22Rv1 (cell line): ENCODE results near the gene IL10RB.

Source experiments
- ZFX ChIP-seq: fragments of 450-650 bp; IDR thresholded peaks from 2 replicates; pipeline ENCODE4 v1.6.1; 2017; ENCODE audit warnings: antibody characterized with exemption, borderline replicate concordance
- TF ChIP-seq, protein P1 (sequence below): fragments of 450-650 bp; IDR thresholded peaks from 2 replicates; pipeline ENCODE4 v1.5.1; 2017; ENCODE audit warnings: mild to moderate bottlenecking

DNA sequence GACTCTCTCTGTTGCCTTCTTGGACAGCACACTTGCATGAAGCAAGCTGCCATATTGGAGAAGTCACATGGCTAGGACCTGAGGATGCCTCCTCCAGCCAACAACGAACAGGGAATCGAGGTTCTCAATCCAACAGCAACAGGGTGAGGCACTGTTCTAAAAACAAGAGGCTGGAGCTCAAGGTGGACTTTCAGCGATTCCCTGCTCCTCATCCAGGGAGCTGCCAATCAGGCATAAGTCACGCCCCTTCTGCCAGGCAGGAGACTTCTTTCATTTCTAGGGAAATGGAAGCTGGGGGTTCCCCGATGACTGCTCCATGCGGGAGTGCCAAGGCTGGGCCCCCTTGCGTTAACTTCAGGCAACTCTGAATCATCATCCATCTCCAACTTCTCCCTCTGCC is 35.9 kb downstream of the IL10RB start:
- TF ChIP-seq, protein P1, sequence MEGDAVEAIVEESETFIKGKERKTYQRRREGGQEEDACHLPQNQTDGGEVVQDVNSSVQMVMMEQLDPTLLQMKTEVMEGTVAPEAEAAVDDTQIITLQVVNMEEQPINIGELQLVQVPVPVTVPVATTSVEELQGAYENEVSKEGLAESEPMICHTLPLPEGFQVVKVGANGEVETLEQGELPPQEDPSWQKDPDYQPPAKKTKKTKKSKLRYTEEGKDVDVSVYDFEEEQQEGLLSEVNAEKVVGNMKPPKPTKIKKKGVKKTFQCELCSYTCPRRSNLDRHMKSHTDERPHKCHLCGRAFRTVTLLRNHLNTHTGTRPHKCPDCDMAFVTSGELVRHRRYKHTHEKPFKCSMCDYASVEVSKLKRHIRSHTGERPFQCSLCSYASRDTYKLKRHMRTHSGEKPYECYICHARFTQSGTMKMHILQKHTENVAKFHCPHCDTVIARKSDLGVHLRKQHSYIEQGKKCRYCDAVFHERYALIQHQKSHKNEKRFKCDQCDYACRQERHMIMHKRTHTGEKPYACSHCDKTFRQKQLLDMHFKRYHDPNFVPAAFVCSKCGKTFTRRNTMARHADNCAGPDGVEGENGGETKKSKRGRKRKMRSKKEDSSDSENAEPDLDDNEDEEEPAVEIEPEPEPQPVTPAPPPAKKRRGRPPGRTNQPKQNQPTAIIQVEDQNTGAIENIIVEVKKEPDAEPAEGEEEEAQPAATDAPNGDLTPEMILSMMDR, result no peak
- no peak for TF ChIP-seq ZFX
